ENCODE measurements around the gene GNG13. TPM values are rescaled to one million over a fixed set of nuclear protein-coding genes. Genes with fewer than 3 reads are reported as not detected.
A peak's percentile ranks its signal among the peaks of the same experiment; 100 is the strongest.

Gene GNG13
- total and polyA plus RNA-seq, 5 donors: not detected

DNA sequence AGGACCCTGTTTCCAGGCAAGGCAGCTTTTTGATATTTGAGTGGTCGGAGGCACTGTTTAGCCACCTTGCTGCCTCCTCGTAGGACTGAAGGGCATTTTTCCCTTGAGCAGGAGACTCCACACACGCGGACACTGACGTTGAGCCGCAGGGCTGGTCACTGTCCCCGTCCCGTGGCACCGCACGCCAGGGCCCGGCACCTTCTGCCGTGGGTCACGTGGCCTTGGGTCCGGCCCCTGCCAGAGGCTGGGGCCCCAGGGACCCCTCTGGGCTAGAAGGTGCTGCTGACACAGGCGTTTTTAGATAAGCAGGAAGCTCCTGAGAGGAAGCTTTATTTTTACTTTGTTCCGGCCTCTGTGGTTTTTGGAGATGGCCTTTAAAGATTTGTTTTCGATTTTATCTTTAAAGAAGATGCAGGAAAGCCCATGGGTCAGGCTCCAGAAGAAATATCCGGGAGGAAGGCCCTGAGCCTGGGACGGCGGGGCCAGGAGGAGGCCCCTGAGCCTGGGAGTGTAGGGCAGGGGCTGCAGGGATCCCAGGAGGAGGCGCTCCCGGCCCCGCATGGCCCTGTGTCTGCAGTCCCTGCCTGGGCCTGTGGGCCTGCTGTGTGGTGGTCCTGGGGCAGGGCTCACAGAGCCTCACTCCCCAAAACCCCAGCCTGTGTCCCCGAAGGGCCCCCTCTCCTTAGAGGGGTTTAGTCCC is 30.5 kb upstream of the GNG13 start:
- ATAC-seq (no peak), DNase-seq (no peak)
- Histone ChIP-seq H3K4me3 (ENCODE audit: low read length) (no peak overlapping the region), H3K27me3 (ENCODE audit: control insufficient read depth, insufficient read depth) (no peaks in the 10 kb centered on the region), H3K4me1 (ENCODE audit: control insufficient read depth, insufficient read depth, low read length) (no peaks in the 10 kb centered on the region), H3K27ac (ENCODE audit: low read length) (no peak overlapping the region), H3K9me3 (ENCODE audit: control insufficient read depth, low read length) (peaks cover 2% of the 10 kb centered on the region)
- WGBS: 56% methylated on average over 24 of the region's 24 CpGs
- intact Hi-C loops (cut with DNase I): no loop called here

DNA sequence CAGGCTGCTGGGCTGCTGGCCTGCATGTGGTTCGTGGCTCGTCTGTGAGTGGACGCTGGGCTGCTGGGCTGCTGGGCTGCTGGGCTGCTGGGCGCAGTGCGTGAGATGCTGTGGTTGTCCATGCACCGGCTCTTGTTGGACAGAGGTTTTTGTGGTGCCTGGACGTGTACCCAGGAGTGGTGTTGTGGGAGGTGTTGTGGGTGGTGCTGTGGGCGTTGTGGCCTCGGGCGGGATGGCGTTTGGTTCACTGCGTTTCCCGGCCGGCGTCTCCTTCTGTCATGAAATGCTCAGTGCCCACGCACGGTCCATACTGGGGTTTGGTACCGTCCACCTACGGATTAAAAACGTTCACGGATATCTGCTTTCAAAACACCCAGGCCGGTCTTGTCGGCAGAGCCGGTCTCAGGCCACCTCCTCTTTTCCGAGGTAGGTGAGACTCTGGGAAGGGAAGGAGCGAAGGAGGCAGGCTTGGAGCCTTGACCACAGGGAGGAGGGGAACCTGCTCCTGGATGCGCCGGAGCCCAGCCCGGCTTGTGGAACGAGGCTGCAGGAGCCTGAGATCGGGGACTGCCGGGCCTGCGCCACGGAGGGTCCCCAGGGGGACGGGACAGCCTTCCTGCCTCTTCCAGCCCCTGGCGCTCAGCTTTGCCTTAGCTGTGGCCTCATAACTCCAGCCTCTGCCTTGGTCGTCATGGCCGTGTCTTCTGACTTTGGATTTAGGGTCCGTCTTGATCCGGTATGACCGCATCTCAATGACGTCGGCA is 29.8 kb upstream of the GNG13 start:
- intact Hi-C loops (cut with DNase I): no loop called here
- Histone ChIP-seq H3K27me3 (ENCODE audit: control insufficient read depth, insufficient read depth) (no peaks in the 10 kb centered on the region), H3K9me3 (ENCODE audit: control insufficient read depth, low read length) (no peaks in the 10 kb centered on the region), H3K27ac (ENCODE audit: low read length) (no peak overlapping the region), H3K4me3 (ENCODE audit: low read length) (no peak overlapping the region), H3K4me1 (ENCODE audit: control insufficient read depth, insufficient read depth, low read length) (no peaks in the 10 kb centered on the region)
- ATAC-seq (no peak), DNase-seq (no peak)
- WGBS: 85% methylated on average over 43 of the region's 43 CpGs

- Histone ChIP-seq H3K27ac (ENCODE audit: low read length) (no peak overlapping the region), H3K4me3 (ENCODE audit: low read length) (no peak overlapping the region), H3K27me3 (ENCODE audit: control insufficient read depth, insufficient read depth) (no peaks in the 10 kb centered on the region), H3K4me1 (ENCODE audit: control insufficient read depth, insufficient read depth, low read length) (no peaks in the 10 kb centered on the region), H3K9me3 (ENCODE audit: control insufficient read depth, low read length) (no peaks in the 10 kb centered on the region)
- intact Hi-C loops (cut with DNase I): no loop called here
- WGBS: 80% methylated on average over 17 of the region's 17 CpGs
- ATAC-seq: no peak
- no peak for DNase-seq
These were observed 28.4 kb upstream of the GNG13 start for GRCh38 chr16:828891-829290.

DNA sequence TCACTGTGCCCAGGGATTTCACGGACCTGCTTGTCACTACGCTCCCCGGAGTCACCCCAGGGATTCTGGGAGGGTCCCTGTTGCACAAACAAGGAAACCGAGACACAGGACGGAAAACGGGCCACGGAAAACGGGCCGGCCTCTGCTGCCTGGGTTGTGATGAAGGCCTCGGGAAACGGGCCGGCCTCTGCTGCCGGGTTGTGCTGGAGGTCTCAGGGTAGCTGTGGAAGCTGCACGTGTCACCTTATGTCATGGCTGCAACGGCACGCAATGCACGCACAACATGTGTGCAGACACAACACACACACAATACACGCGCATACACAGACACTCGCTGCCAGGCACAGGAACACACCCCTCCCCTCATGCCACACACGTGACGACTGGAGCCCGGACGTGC is 27.0 kb upstream of the GNG13 start:
- no peak overlapping the region for H3K4me3 ChIP-seq (ENCODE audit: low read length)
- no peaks in the 10 kb centered on the region for H3K9me3 ChIP-seq (ENCODE audit: control insufficient read depth, low read length)
- intact Hi-C loops (cut with DNase I): no loop called here
- DNase-seq (no peak), ATAC-seq (no peak)
- WGBS: 92% methylated on average over 24 of the region's 24 CpGs
- no peak overlapping the region for H3K27ac ChIP-seq (ENCODE audit: low read length)
- no peaks in the 10 kb centered on the region for H3K4me1 ChIP-seq (ENCODE audit: control insufficient read depth, insufficient read depth, low read length)
- no peaks in the 10 kb centered on the region for H3K27me3 ChIP-seq (ENCODE audit: control insufficient read depth, insufficient read depth)

- intact Hi-C loops (cut with DNase I): no loop called here
- no peaks in the 10 kb centered on the region for H3K27me3 ChIP-seq (ENCODE audit: control insufficient read depth, insufficient read depth)
- ATAC-seq (no peak), DNase-seq (peak in 1 of 3 donors; percentile 76)
- H3K4me1 ChIP-seq (ENCODE audit: control insufficient read depth, insufficient read depth, low read length): no peaks in the 10 kb centered on the region
- WGBS: 55% methylated on average over 36 of the region's 36 CpGs
- no peaks in the 10 kb centered on the region for H3K9me3 ChIP-seq (ENCODE audit: control insufficient read depth, low read length)
- no peak overlapping the region for H3K27ac ChIP-seq (ENCODE audit: low read length)
- no peak overlapping the region for H3K4me3 ChIP-seq (ENCODE audit: low read length)
These were observed 25.0 kb upstream of the GNG13 start for GRCh38 chr16:825341-826061.

DNA sequence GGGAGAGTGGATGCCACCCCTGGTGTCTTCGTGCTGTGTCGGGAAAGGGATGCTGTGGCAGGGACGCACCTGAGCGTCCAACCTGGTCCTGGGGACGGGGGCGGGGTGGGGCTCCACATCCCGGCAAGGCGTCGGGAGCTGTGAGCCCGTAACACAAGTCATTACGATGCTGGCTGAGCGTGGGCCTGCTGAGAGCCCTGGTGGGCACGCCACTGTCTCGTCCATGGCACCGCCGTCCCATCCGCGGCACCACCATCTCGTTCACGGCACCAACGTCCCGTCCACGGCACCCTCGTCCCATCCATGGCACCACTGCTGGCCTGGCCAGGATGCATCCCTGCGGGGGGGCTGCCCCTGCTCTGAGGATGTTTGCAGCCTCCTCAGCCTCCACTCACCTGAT is 24.1 kb upstream of the GNG13 start:
- intact Hi-C loops (cut with DNase I): no loop called here
- no peaks in the 10 kb centered on the region for H3K9me3 ChIP-seq (ENCODE audit: control insufficient read depth, low read length)
- H3K27ac ChIP-seq (ENCODE audit: low read length): no peak overlapping the region
- H3K27me3 ChIP-seq (ENCODE audit: control insufficient read depth, insufficient read depth): no peaks in the 10 kb centered on the region
- DNase-seq: no peak
- 87% methylated on average over 25 of the region's 25 CpGs for WGBS
- ATAC-seq: no peak
- H3K4me1 ChIP-seq (ENCODE audit: control insufficient read depth, insufficient read depth, low read length): no peaks in the 10 kb centered on the region
- no peak overlapping the region for H3K4me3 ChIP-seq (ENCODE audit: low read length)

- no peaks in the 10 kb centered on the region for H3K9me3 ChIP-seq (ENCODE audit: control insufficient read depth, low read length)
- H3K4me1 ChIP-seq (ENCODE audit: control insufficient read depth, insufficient read depth, low read length): no peaks in the 10 kb centered on the region
- H3K27ac ChIP-seq (ENCODE audit: low read length): no peak overlapping the region
- ATAC-seq (no peak), DNase-seq (no peak)
- no peak overlapping the region for H3K4me3 ChIP-seq (ENCODE audit: low read length)
- intact Hi-C loops (cut with DNase I): no loop called here
- no peaks in the 10 kb centered on the region for H3K27me3 ChIP-seq (ENCODE audit: control insufficient read depth, insufficient read depth)
- WGBS: 82% methylated on average over 22 of the region's 22 CpGs
These were observed 23.7 kb upstream of the GNG13 start for GRCh38 chr16:824194-824593.

DNA sequence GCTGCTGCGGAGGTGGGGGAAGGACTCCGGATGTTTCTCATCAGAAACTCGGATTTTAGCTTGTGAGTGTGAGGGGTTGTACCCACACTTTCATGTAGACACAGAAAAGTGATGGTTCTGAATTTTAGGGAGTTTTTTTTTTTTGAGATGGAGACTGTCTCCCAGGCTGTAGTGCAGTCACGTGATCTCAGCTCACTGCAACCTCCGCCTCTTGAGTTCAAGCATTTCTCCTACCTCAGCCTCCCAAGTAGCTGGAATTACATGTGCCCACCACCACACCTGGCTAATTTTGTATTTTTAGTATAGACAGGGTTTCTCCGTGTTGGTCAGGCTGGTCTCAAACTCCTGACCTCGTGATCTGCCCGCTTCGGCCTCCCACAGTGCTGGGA is 22.4 kb upstream of the GNG13 start:
- no peaks in the 10 kb centered on the region for H3K4me1 ChIP-seq (ENCODE audit: control insufficient read depth, insufficient read depth, low read length)
- 87% methylated on average over 9 of the region's 9 CpGs for WGBS
- no peak overlapping the region for H3K4me3 ChIP-seq (ENCODE audit: low read length)
- DNase-seq: no peak
- no peak for ATAC-seq
- H3K27me3 ChIP-seq (ENCODE audit: control insufficient read depth, insufficient read depth): no peaks in the 10 kb centered on the region
- no peaks in the 10 kb centered on the region for H3K9me3 ChIP-seq (ENCODE audit: control insufficient read depth, low read length)
- no peak overlapping the region for H3K27ac ChIP-seq (ENCODE audit: low read length)
- intact Hi-C loops (cut with DNase I): no loop called here

DNA sequence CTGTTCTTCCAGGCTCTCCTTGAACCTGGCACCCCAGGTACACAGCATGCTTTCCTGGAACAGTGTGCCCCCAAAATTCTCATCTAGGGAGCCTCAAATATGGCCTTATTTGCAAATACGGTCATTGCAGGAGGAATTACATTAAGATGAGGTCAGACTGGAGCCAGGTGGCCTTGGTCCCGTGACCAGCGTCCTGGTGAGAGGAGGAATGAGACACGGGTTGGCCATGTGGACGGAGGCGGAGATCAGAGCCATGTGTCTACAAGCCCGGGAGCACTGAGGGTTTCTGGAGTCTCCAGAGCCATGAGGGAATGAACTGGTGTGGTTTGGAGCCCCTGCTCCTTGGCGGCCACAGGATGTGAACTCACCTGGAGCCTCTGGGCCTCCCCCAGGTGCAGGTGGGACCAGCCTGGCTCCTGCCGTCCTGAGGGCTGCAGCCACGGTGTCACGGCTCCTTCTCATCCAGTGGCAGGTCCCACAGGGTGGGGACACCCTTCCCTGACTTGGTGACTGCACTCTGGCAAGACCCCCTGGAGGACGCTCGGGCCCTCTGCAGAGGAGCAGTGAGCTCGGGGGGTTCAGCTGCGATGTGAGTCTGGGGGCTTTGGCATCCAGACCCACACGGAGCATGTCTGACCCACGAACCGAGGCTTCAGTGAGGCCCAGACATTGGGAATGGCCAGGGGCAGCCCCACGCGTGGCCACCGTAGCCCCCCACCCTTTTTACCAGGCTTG is 21.8 kb upstream of the GNG13 start:
- WGBS: 87% methylated on average over 21 of the region's 21 CpGs
- H3K27ac ChIP-seq (ENCODE audit: low read length): no peak overlapping the region
- no peak overlapping the region for H3K4me3 ChIP-seq (ENCODE audit: low read length)
- H3K27me3 ChIP-seq (ENCODE audit: control insufficient read depth, insufficient read depth): no peaks in the 10 kb centered on the region
- no peaks in the 10 kb centered on the region for H3K4me1 ChIP-seq (ENCODE audit: control insufficient read depth, insufficient read depth, low read length)
- intact Hi-C loops (cut with DNase I): no loop called here
- DNase-seq: no peak
- H3K9me3 ChIP-seq (ENCODE audit: control insufficient read depth, low read length): no peaks in the 10 kb centered on the region
- ATAC-seq: no peak

GRCh38 chr16:821751-822150 is 21.2 kb upstream of the GNG13 start:
- 63% methylated on average over 13 of the region's 13 CpGs for WGBS
- intact Hi-C loops (cut with DNase I): no loop called here
- DNase-seq (no peak), ATAC-seq (no peak)
- H3K4me1 ChIP-seq (ENCODE audit: control insufficient read depth, insufficient read depth, low read length): no peaks in the 10 kb centered on the region
- H3K27me3 ChIP-seq (ENCODE audit: control insufficient read depth, insufficient read depth): no peaks in the 10 kb centered on the region
- no peaks in the 10 kb centered on the region for H3K9me3 ChIP-seq (ENCODE audit: control insufficient read depth, low read length)
- no peak overlapping the region for H3K4me3 ChIP-seq (ENCODE audit: low read length)
- no peak overlapping the region for H3K27ac ChIP-seq (ENCODE audit: low read length)

DNA sequence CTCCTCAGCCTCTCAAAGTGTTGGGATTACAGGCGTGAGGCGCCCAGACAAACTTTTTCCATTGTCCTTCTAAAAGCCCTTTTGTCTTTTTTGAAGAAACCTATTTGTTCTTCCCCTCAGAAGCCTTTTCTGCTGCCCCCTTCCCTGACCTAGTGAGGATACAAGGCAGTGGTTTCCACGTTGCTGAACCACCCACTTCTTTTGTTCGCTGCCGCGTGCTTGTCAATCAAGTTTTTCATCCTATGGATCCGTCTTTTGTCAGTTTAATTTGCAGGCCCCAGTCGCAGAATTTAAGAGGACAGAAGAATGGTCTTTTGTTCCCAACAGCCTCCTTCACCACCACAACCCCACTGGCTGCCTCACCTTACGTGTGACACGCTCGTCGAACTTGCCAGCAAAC is 20.2 kb upstream of the GNG13 start:
- no peaks in the 10 kb centered on the region for H3K27me3 ChIP-seq (ENCODE audit: control insufficient read depth, insufficient read depth)
- H3K4me1 ChIP-seq (ENCODE audit: control insufficient read depth, insufficient read depth, low read length): no peaks in the 10 kb centered on the region
- no peak overlapping the region for H3K4me3 ChIP-seq (ENCODE audit: low read length)
- ATAC-seq (no peak), DNase-seq (no peak)
- intact Hi-C loops (cut with DNase I): no loop called here
- no peak overlapping the region for H3K27ac ChIP-seq (ENCODE audit: low read length)
- WGBS: 82% methylated on average over 12 of the region's 12 CpGs
- H3K9me3 ChIP-seq (ENCODE audit: control insufficient read depth, low read length): no peaks in the 10 kb centered on the region

Measured in right cardiac atrium (tissue), 5 donors.